Heart left ventricle (tissue), 16 donors: ENCODE data around the gene LAMB3. TPM values are rescaled to one million over a fixed set of nuclear protein-coding genes. Genes with fewer than 3 reads are reported as not detected.
A peak's percentile ranks its signal among the peaks of the same experiment; 100 is the strongest.

Source experiments
- ATAC-seq, 4 donors: fragments of 200-7000 bp; cut with Tn5 transposase; one replicate each; pipeline ENCODE4 v1.9.1; 2020 to 2022; ENCODE audit warnings: moderate library complexity in 4 of 4, mild to moderate bottlenecking in 3 of 4, moderate number of reproducible peaks in 1 of 4
- DNase-seq, 5 donors: peaks; one replicate each; pipeline ENCODE4 v3.0.0-alpha.2; 2020
- H3K27ac ChIP-seq, 12 donors: fragments of 200-600 bp; sonication (generic) in 4 of 12; one replicate each; pipeline versions ENCODE4 v1.5.0 to v1.8.0; 2016 to 2022; ENCODE audit warnings: mild to moderate bottlenecking in 2 of 12
- H3K27me3 ChIP-seq, 9 donors: fragments of 200-600 bp; sonication (generic) in 2 of 9; one replicate each; pipeline versions ENCODE4 v1.5.1 to v1.8.0; 2016 to 2022; ENCODE audit warnings: mild to moderate bottlenecking in 3 of 9
- H3K36me3 ChIP-seq, 9 donors: fragments of 200-600 bp; sonication (generic) in 2 of 9; one replicate each; pipeline versions ENCODE4 v1.5.0 to v1.8.0; 2018 to 2022; ENCODE audit warnings: mild to moderate bottlenecking in 2 of 9
- H3K4me1 ChIP-seq, 12 donors: fragments of 200-600 bp; sonication (generic) in 4 of 12; one replicate each; pipeline versions ENCODE4 v1.5.0 to v1.8.0; 2016 to 2022; ENCODE audit warnings: mild to moderate bottlenecking in 3 of 12
- H3K4me3 ChIP-seq, 12 donors: fragments of 200-600 bp; sonication (generic) in 4 of 12; one replicate each; pipeline versions ENCODE4 v1.5.0 to v1.8.0; 2017 to 2022; ENCODE audit warnings: mild to moderate bottlenecking in 9 of 12, moderate library complexity in 4 of 12
- H3K9me3 ChIP-seq, 12 donors: fragments of 200-600 bp; sonication (generic) in 4 of 12; one replicate each; pipeline versions ENCODE4 v1.5.0 to v1.8.0; 2016 to 2022; ENCODE audit warnings: mild to moderate bottlenecking in 1 of 12
- POLR2A ChIP-seq, 2 donors: fragments of 450-650 bp; IDR thresholded peaks; one replicate each; pipeline ENCODE4 v1.6.1; 2017; ENCODE audit warnings: antibody characterized with exemption in 2 of 2, mild to moderate bottlenecking in 2 of 2, moderate library complexity in 2 of 2
- WGBS, 4 donors: extraction: QIAGEN DNeasy Blood & Tissue Kit in 2 of 4; methylation state at CpG; one replicate each; pipeline versions ENCODE4 v1.1.5 to v1.1.7; 2013 to 2018; 5-methylcytosine and 5-hydroxymethylcytosine counted together
- intact Hi-C, 10 donors: fragments of 100-400 bp; cut with DNase I; formaldehyde crosslinking; loops; one replicate each; pipeline versions ENCODE4 v1.11.1 to v1.14.2; 2022
- polyA plus RNA-seq, 2 donors: library from polyadenylated mRNA; stranded (reverse); fragments of 200-250 nt; gene quantifications; one replicate each; pipeline ENCODE4 v1.2.3, GENCODE V29; 2013
- total RNA-seq, 9 donors: library from RNA; depleted of rRNA in 2 of 9; stranded (reverse); fragments of >200 nt in 2 of 9; fragmentation: NEBNext Ultra II Directional in 3 of 9; extraction: Animal tissue kit (Norgen Biotek cat#: 25700) in 3 of 9; gene quantifications; one replicate each; pipeline versions ENCODE4 v1.1.0 to v1.2.4, GENCODE V29; 2016 to 2023
- TF ChIP-seq, protein P1 (sequence below), 12 donors: fragments of 200-600 bp; sonication (generic) in 4 of 12; IDR thresholded peaks; one replicate each; pipeline versions ENCODE4 v1.5.0 to v1.8.0; 2018 to 2022; ENCODE audit warnings: antibody characterized with exemption in 12 of 12, mild to moderate bottlenecking in 5 of 12
- donor health status: ischemic (EF 13 %, LVEDD 7.1; RV severe dilation, severe dysfunction).
- donor health status: healthy with polysubstance abuse.
- donor health status: DM: no; HTN: yes; CAD: no.
- donor health status: DM: no; HTN: no; CAD: no.
- donor health status: ischemic (EF 25% LVEDD 6.9; RV normal size, moderate dysfunction).
- donor health status: ischemic (EF 25% LVEDD 5.7; RV mildly dilated, moderate dysfunction).
- donor health status: healthy.
- donor health status: DM: yes; HTN: yes; CAD: no.
- donor health status: ischemic (EF 35%, LVEDD 5.7; RV mildly dilated, moderate dysfunction).
- donor health status: nonischemic (EF 11% LVEDD 7.7; RV severe dilation, severe dysfunction).
- donor health status: DM: yes; HTN: yes; CAD: no.
- donor health status: PGD.
- donor health status: ischemic (EF 29% LVEDD 5.4; RV normal size, mild dysfunction).
- donor health status: nonischemic (EF 23%, LVEDD 6.1; RV moderate dilation, normal function).

Gene LAMB3
- total and polyA plus RNA-seq, 11 donors, result 0.83 to 7.4 (median 3.6) TPM

DNA sequence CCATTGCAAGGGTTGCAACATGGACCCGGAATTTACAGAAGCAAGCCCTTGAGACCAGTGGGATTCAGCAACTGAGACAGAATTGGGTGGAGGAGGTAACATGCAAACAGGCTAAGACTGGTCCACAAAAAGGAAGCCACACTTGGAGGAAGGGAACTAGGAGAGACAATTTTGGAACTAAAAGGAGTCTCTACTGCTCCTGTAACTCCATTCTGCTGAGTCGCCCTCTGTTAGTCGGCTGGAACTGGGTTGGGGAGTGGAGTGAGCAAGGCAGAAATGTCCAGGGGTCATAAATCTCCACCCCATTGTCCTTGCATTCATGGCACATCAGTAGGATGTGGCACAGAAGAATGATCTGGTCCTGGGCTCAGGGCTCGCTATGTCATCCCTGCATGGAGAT is 5.1 kb downstream of the LAMB3 start:
- 72 to 86% (median 78%) methylated on average over 4 of the region's 4 CpGs for WGBS, 4 donors
- Histone ChIP-seq H3K36me3 (no peaks in the 10 kb centered on the region), H3K27ac (peak overlapping the region in 6 of 12 donors; percentile 2 to 94 (median 56)), H3K27me3 (no peaks in the 10 kb centered on the region), H3K9me3 (no peaks in the 10 kb centered on the region), H3K4me3 (no peak overlapping the region), H3K4me1 (peaks cover 12 to 98% (median 79%) of the 10 kb centered on the region in 12 donors)
- intact Hi-C loops, result loop anchor here in 1 of 10 donors (5.0 kb wide), 1 partner anchor 40 kb away; no protein-coding TSS in a partner anchor
- DNase-seq, result no peak
- no peak for ATAC-seq
- TF ChIP-seq, protein P1, sequence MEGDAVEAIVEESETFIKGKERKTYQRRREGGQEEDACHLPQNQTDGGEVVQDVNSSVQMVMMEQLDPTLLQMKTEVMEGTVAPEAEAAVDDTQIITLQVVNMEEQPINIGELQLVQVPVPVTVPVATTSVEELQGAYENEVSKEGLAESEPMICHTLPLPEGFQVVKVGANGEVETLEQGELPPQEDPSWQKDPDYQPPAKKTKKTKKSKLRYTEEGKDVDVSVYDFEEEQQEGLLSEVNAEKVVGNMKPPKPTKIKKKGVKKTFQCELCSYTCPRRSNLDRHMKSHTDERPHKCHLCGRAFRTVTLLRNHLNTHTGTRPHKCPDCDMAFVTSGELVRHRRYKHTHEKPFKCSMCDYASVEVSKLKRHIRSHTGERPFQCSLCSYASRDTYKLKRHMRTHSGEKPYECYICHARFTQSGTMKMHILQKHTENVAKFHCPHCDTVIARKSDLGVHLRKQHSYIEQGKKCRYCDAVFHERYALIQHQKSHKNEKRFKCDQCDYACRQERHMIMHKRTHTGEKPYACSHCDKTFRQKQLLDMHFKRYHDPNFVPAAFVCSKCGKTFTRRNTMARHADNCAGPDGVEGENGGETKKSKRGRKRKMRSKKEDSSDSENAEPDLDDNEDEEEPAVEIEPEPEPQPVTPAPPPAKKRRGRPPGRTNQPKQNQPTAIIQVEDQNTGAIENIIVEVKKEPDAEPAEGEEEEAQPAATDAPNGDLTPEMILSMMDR (IDR thresholded peaks at IDR 0.05), result no peak
- no peak for TF ChIP-seq POLR2A (IDR thresholded peaks at IDR 0.05)

DNA sequence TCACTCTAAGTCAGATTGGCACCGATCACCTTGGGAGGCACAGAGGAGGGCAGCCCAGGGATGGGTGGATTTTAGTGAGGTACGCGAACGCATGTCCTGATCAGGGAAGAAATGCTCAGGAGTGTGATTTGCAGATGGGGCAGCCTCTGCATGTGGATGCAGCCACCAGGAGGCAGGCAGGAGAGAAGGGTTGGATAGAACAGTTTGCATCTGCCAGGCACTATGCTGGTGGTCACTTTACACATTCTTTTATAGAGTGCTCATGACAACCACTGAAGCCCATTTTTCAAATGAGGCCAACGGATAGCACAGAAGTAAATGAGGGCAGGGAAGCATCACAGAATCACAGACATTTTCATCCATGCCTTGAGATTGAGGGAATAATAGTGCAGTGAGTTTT is 5.7 kb downstream of the LAMB3 start:
- intact Hi-C loops, result loop anchor here in 1 of 10 donors (5.0 kb wide), 1 partner anchor 41 kb away; no protein-coding TSS in a partner anchor
- Histone ChIP-seq H3K4me1 (peaks cover 12 to 98% (median 84%) of the 10 kb centered on the region in 12 donors), H3K4me3 (no peak overlapping the region), H3K27ac (peak overlapping the region in 10 of 12 donors; percentile 30 to 94 (median 90)), H3K27me3 (no peaks in the 10 kb centered on the region), H3K36me3 (no peaks in the 10 kb centered on the region), H3K9me3 (no peaks in the 10 kb centered on the region)
- 85 to 96% (median 94%) methylated on average over 5 of the region's 5 CpGs for WGBS, 4 donors
- ATAC-seq (no peak), DNase-seq (no peak)
- TF ChIP-seq, protein P1 (IDR thresholded peaks at IDR 0.05), result peak in 4 of 12 donors; percentile 8 to 19 (median 10)
- TF ChIP-seq POLR2A (IDR thresholded peaks at IDR 0.05), result no peak

DNA sequence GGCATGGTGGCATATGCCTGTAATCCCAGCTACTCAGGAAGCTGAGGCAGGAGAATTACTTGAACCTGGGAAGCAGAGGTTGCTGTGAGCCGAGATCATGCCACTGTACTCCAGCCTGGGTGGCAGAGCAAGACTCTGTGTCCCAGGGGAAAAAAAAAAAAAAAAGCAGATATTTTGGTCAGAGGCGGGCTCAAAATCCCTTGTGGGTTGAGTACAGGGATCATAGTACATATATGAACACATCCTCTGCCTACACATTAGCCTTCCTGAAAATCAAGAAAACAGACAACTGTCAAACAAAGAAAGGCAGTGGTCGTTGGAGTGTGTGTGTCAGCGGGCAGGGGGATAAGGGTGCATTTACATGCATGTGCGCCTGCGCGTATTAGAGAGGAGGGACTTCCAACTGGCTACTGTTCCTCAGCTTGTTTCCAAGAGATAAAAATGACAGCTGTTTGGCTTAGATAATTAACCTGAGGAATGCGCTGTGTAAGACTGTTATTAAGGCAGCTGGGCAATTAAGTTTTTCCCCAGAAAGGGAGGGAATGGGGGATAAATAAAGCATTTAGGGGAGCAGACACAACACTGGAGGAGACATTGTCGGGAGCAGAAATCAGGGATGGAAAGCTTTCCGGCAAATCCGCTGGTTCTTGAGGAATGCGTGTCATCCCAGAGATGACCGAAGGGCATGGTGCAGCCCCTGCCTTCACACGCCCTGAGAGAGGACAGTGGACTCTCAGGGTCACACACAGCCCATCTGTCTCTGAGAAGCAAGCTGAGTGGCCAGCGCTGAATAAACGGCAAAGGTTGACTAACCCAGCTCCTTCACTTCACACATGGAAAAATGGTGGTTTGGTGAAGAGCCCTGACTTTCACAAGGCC is 6.4 kb downstream of the LAMB3 start:
- H3K36me3 ChIP-seq, result no peaks in the 10 kb centered on the region
- intact Hi-C loops, result loop anchor here in 1 of 10 donors (5.0 kb wide), 1 partner anchor 41 kb away; no protein-coding TSS in a partner anchor
- TF ChIP-seq POLR2A (IDR thresholded peaks at IDR 0.05), result no peak
- TF ChIP-seq, protein P1 (IDR thresholded peaks at IDR 0.05), result no peak
- ATAC-seq (peak in 1 of 4 donors; percentile 3), DNase-seq (peak in 2 of 5 donors; percentile 44 to 54)
- H3K27ac ChIP-seq, result peak overlapping the region in 11 of 12 donors; percentile 30 to 94 (median 90)
- H3K4me1 ChIP-seq, result peaks cover 16 to 99% (median 88%) of the 10 kb centered on the region in 12 donors
- H3K9me3 ChIP-seq, result no peaks in the 10 kb centered on the region
- 44 to 50% (median 48%) methylated on average over 15 to 16 of the region's 16 CpGs for WGBS, 4 donors
- H3K4me3 ChIP-seq, result peak overlapping the region in 1 of 12 donors; percentile 13
- no peaks in the 10 kb centered on the region for H3K27me3 ChIP-seq
